Esophagus (tissue), 2 donors: Measurements from ENCODE around the gene DNASE1L2. TPM values are rescaled to one million over a fixed set of nuclear protein-coding genes. Genes with fewer than 3 reads are reported as not detected.

ENCODE experiments used
- H3K27ac ChIP-seq, 2 donors: one replicate each; pipeline ENCODE4 v1.5.1; 2013; ENCODE audit warnings: low read depth in 2 of 2, mild to moderate bottlenecking in 2 of 2, inconsistent platforms in 1 of 2, low read length in 1 of 2, moderate library complexity in 1 of 2
- H3K27me3 ChIP-seq, 2 donors: one replicate each; pipeline ENCODE4 v1.6.1; 2013; ENCODE audit warnings: low read length in 2 of 2, control low read depth in 1 of 2, mild to moderate bottlenecking in 1 of 2; ENCODE audit not compliant: insufficient read depth in 2 of 2, control insufficient read depth in 1 of 2
- H3K36me3 ChIP-seq, 2 donors: one replicate each; pipeline ENCODE4 v1.6.1; 2013; ENCODE audit warnings: low read length in 1 of 2; ENCODE audit not compliant: control insufficient read depth in 2 of 2, insufficient read depth in 2 of 2
- H3K4me1 ChIP-seq, 2 donors: one replicate each; pipeline ENCODE4 v1.6.1; 2013; ENCODE audit warnings: low read length in 1 of 2; ENCODE audit not compliant: control insufficient read depth in 2 of 2, insufficient read depth in 2 of 2
- H3K4me3 ChIP-seq, 2 donors: one replicate each; pipeline ENCODE4 v1.5.1; 2013; ENCODE audit warnings: low read length in 2 of 2, mild to moderate bottlenecking in 2 of 2, low read depth in 1 of 2, moderate library complexity in 1 of 2
- H3K9me3 ChIP-seq, 2 donors: one replicate each; pipeline ENCODE4 v1.6.1; 2013; ENCODE audit warnings: mild to moderate bottlenecking in 2 of 2, low read depth in 1 of 2, low read length in 1 of 2, moderate library complexity in 1 of 2; ENCODE audit not compliant: control insufficient read depth in 2 of 2, insufficient read depth in 1 of 2
- WGBS, 2 donors: extraction: QIAGEN DNeasy Blood & Tissue Kit; methylation state at CpG; one replicate each; pipeline ENCODE4 v1.1.7; 2013; 5-methylcytosine and 5-hydroxymethylcytosine counted together
- polyA plus RNA-seq, 2 donors: library from polyadenylated mRNA; stranded (reverse); fragments of 200-250 nt; gene quantifications; one replicate each; pipeline ENCODE4 v1.2.3, GENCODE V29; 2013
- donor health status: healthy with polysubstance abuse.
- donor health status: Bipolar disorder and iron deficiency.

The DNASE1L2 gene
- polyA plus RNA-seq, 2 donors: 0.41 to 1.3 TPM

GRCh38 chr16:2273931-2274330 is 37.7 kb downstream of the DNASE1L2 start:
- H3K4me1 ChIP-seq: peaks cover 0 to 12% of the 10 kb centered on the region in 2 donors
- 76 to 83% methylated on average over 10 of the region's 10 CpGs for WGBS, 2 donors
- no peak overlapping the region for H3K4me3 ChIP-seq
- no peaks in the 10 kb centered on the region for H3K9me3 ChIP-seq
- peaks cover 0 to 3% of the 10 kb centered on the region in 2 donors for H3K36me3 ChIP-seq
- no peaks in the 10 kb centered on the region for H3K27me3 ChIP-seq
- H3K27ac ChIP-seq: no peak overlapping the region

- no peak overlapping the region for H3K4me3 ChIP-seq
- H3K27me3 ChIP-seq: no peaks in the 10 kb centered on the region
- H3K9me3 ChIP-seq: no peaks in the 10 kb centered on the region
- 75 to 76% methylated on average over 30 of the region's 30 CpGs for WGBS, 2 donors
- peaks cover 0 to 3% of the 10 kb centered on the region in 2 donors for H3K36me3 ChIP-seq
- H3K4me1 ChIP-seq: no peaks in the 10 kb centered on the region
- no peak overlapping the region for H3K27ac ChIP-seq
Measured at GRCh38 chr16:2275476-2276367, 39.5 kb downstream of the DNASE1L2 start.

DNA sequence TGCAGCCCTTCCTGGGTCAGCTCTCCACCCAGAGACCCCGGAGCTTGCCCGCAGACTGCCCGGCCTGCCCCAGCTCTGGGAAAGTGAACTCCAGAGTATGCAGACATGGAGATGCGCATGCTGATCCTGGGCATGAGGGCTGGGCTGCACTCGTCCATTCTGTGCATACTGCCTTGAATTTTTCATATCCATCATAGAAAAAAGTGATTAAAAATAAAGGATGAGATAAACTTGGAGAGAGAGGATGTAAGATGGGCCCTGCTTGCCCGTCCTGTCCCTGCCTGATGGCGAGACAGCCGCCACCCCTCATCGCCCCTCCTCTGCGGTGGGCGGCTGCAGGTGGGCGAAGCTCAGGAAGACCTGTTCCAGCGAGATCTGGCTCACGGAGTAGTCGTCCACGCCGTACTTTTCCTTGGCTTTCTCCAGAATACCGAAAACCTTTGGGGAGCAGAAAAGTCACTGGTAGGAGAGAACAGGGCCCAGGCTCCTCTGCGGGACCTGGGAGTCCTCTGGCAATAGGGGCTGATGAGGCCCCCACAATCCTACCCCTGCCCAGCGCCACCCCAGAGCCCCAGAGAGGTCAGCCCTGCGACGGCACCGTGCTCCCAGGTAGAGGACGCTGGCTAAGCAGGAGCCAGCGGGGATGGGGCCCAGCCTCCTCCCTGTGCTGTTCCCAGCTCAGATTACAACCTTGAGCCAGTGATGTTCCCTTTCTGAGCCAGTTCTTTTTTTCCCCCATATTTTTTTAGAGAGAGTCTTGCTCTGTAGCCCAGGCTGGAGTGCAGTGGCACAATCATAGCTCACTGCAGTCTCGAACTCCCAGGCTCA is 40.3 kb downstream of the DNASE1L2 start:
- Histone ChIP-seq H3K27me3 (no peaks in the 10 kb centered on the region), H3K9me3 (no peaks in the 10 kb centered on the region), H3K27ac (no peak overlapping the region), H3K4me1 (no peaks in the 10 kb centered on the region), H3K36me3 (peaks cover 0 to 3% of the 10 kb centered on the region in 2 donors), H3K4me3 (no peak overlapping the region)
- 75% methylated on average over 26 of the region's 26 CpGs for WGBS, 2 donors

GRCh38 chr16:2277466-2278271 is 41.4 kb downstream of the DNASE1L2 start:
- Histone ChIP-seq H3K4me1 (no peaks in the 10 kb centered on the region), H3K36me3 (peaks cover 0 to 3% of the 10 kb centered on the region in 2 donors), H3K27ac (no peak overlapping the region), H3K4me3 (no peak overlapping the region), H3K9me3 (no peaks in the 10 kb centered on the region), H3K27me3 (no peaks in the 10 kb centered on the region)
- WGBS, 2 donors: 82 to 87% methylated on average over 25 of the region's 25 CpGs

GRCh38 chr16:2278272-2278608 is 42.0 kb downstream of the DNASE1L2 start:
- Histone ChIP-seq H3K27me3 (no peaks in the 10 kb centered on the region), H3K4me1 (no peaks in the 10 kb centered on the region), H3K27ac (no peak overlapping the region), H3K4me3 (no peak overlapping the region), H3K36me3 (peaks cover 0 to 3% of the 10 kb centered on the region in 2 donors), H3K9me3 (no peaks in the 10 kb centered on the region)
- WGBS, 2 donors: 79 to 86% methylated on average over 14 of the region's 14 CpGs

- Histone ChIP-seq H3K27me3 (no peaks in the 10 kb centered on the region), H3K27ac (no peak overlapping the region), H3K4me1 (no peaks in the 10 kb centered on the region), H3K4me3 (no peak overlapping the region), H3K9me3 (no peaks in the 10 kb centered on the region), H3K36me3 (peaks cover 0 to 6% of the 10 kb centered on the region in 2 donors)
- 87 to 88% methylated on average over 26 of the region's 26 CpGs for WGBS, 2 donors
Measured at GRCh38 chr16:2278956-2279800, 42.9 kb downstream of the DNASE1L2 start.

DNA sequence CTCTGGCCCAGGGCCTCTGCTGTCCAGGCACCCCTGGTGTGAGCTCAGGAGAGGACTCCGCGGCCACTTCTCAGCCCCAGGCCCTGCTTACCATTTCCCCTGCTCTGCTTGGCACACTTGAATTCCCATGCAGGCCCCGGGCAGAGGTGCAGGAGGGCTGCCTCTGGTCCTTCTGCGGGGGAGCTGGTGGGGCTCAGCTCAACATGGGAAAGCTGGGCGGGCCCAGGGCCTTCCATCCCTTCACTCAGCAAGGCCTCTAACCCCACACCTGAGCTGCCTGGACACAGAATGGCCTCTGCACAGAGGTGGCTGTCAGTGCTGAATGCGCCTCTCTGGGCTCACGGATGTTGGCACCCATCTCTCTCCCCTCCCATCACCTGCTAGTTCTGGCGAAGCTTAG is 44.2 kb downstream of the DNASE1L2 start:
- Histone ChIP-seq H3K27ac (no peak overlapping the region), H3K9me3 (no peaks in the 10 kb centered on the region), H3K36me3 (peaks cover 0 to 12% of the 10 kb centered on the region in 2 donors), H3K4me1 (no peaks in the 10 kb centered on the region), H3K27me3 (no peaks in the 10 kb centered on the region), H3K4me3 (no peak overlapping the region)
- WGBS, 2 donors: 90 to 91% methylated on average over 8 of the region's 8 CpGs

DNA sequence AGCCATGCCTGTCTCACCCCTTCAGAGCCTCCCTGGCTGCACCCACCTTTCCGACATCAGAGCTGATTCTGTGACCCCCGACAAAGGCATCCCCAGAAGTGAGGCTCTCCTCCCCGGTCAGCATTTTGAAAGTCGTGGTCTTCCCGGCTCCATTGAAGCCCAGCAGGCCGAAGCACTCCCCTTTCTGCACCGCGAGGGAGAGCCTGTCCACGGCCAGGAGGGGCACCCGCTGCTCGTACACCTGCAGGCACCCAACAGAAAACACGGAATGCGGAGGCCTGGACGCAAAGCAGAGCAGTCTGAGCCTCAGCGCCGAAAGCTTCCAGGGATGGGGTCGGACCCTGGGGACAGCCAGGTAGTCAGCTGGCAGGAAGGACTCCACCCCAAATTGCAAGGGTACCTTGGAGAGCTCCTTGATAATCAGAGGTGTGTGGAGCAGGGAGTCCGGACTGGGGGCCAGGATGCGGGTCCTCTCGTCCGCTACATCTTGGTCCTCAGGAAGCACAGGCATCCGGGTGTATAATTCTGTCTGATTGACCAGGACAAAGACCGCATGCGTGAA is 44.8 kb downstream of the DNASE1L2 start:
- Histone ChIP-seq H3K27ac (no peak overlapping the region), H3K4me1 (no peaks in the 10 kb centered on the region), H3K36me3 (peaks cover 0 to 12% of the 10 kb centered on the region in 2 donors), H3K27me3 (no peaks in the 10 kb centered on the region), H3K9me3 (no peaks in the 10 kb centered on the region), H3K4me3 (no peak overlapping the region)
- WGBS, 2 donors: 82% methylated on average over 24 of the region's 24 CpGs
